Natural killer cell (primary cell): ENCODE data around the gene SLFN12. TPM values are rescaled to one million over a fixed set of nuclear protein-coding genes. Genes with fewer than 3 reads are reported as not detected.
"Not testable (repeated sequence)": the region's sequence is repeated elsewhere in the genome, so short reads cannot be mapped to it uniquely, and the experiment has no call there.

Experiments used
- ATAC-seq, 3 donors: fragments of 150-1000 bp in 2 of 3; fragments of 200-7000 bp in 1 of 3; cut with Tn5 transposase; 1 replicate in 1 of 3; 2 replicates in 2 of 3; pipeline ENCODE4 v1.10.0; 2021; ENCODE audit warnings: mild to moderate bottlenecking in 2 of 3, moderate library complexity in 2 of 3
- DNase-seq, 2 donors: peaks; one replicate each; pipeline versions ENCODE4 v3.0.0 to v3.0.0-alpha.2; 2013 to 2021; ENCODE audit warnings: mixed read lengths in 1 of 2
- H3K27ac ChIP-seq: one replicate; pipeline ENCODE4 v1.5.1; 2013; ENCODE audit warnings: mild to moderate bottlenecking, low read length
- H3K27me3 ChIP-seq: one replicate; pipeline ENCODE4 v1.6.1; 2013; ENCODE audit warnings: low read length; ENCODE audit not compliant: control insufficient read depth, insufficient read depth
- H3K36me3 ChIP-seq: one replicate; pipeline ENCODE4 v1.6.1; 2013; ENCODE audit warnings: low read length; ENCODE audit not compliant: control insufficient read depth, insufficient read depth
- H3K4me1 ChIP-seq: one replicate; pipeline ENCODE4 v1.6.1; 2013; ENCODE audit warnings: low read length; ENCODE audit not compliant: control insufficient read depth, insufficient read depth
- H3K4me3 ChIP-seq: one replicate; pipeline ENCODE4 v1.5.1; 2013; ENCODE audit warnings: low read length
- H3K9me3 ChIP-seq: one replicate; pipeline ENCODE4 v1.6.1; 2013; ENCODE audit warnings: low read length; ENCODE audit not compliant: control insufficient read depth, insufficient read depth
- H3K27ac Mint-ChIP-seq, 2 donors: one replicate each; pipeline ENCODE4 v1.8.0; 2022; ENCODE audit warnings: mild to moderate bottlenecking in 2 of 2, mixed read lengths in 2 of 2, moderate library complexity in 1 of 2
- H3K27me3 Mint-ChIP-seq, 2 donors: one replicate each; pipeline ENCODE4 v1.8.0; 2022; ENCODE audit warnings: low read depth in 2 of 2, mixed read lengths in 2 of 2
- H3K36me3 Mint-ChIP-seq: one replicate; pipeline ENCODE4 v1.8.0; 2022; ENCODE audit warnings: mixed read lengths
- H3K4me1 Mint-ChIP-seq, 2 donors: one replicate each; pipeline ENCODE4 v1.8.0; 2022; ENCODE audit warnings: mixed read lengths in 2 of 2
- H3K4me3 Mint-ChIP-seq: one replicate; pipeline ENCODE4 v1.8.0; 2022; ENCODE audit warnings: mild to moderate bottlenecking, moderate library complexity, mixed read lengths
- H3K9me3 Mint-ChIP-seq, 2 donors: one replicate each; pipeline ENCODE4 v1.8.0; 2022; ENCODE audit warnings: mixed read lengths in 2 of 2
- CTCF ChIP-seq: fragments of 200-600 bp; IDR thresholded peaks from one replicate; pipeline ENCODE4 v1.8.0; 2022; ENCODE audit warnings: antibody characterized with exemption
- WGBS: methylation state at CpG from one replicate; pipeline ENCODE4 v1.1.7; 2013; ENCODE audit warnings: missing lambda C conversion rate; ENCODE audit not compliant: insufficient coverage; 5-methylcytosine and 5-hydroxymethylcytosine counted together
- intact Hi-C: fragments of 100-400 bp; cut with micrococcal nuclease; formaldehyde crosslinking; loops from one replicate; pipeline ENCODE4 v1.14.2; 2022
- total RNA-seq, 4 donors: library from RNA; stranded (reverse); fragments of 120-200 nt in 1 of 4; gene quantifications; one replicate each; pipeline versions ENCODE4 v1.2.3 to v1.2.4, GENCODE V29; 2013 to 2022

SLFN12 gene
- total RNA-seq, 3 donors from 2014 or later (not counting 1 experiment from before 2014, with no cell fraction given): 18.6 to 30.9 (median 21.8) TPM

- Histone ChIP-seq H3K4me1 (peaks cover 9% of the 10 kb centered on the region), H3K9me3 (no peaks in the 10 kb centered on the region), H3K27ac (peak overlapping the region; percentile 72), H3K27me3 (no peaks in the 10 kb centered on the region), H3K36me3 (no peaks in the 10 kb centered on the region), H3K4me3 (peak overlapping the region; percentile 22)
- H3K27ac Mint-ChIP-seq: peak overlapping the region; percentile 83 to 93
- H3K27me3 Mint-ChIP-seq: no peaks in the 10 kb centered on the region
- H3K4me1 Mint-ChIP-seq: peaks cover 27 to 35% of the 10 kb centered on the region in 2 donors
- intact Hi-C loops: no loop called here
- WGBS: 3% methylated on average over 44 of the region's 44 CpGs
- peak; percentile 86 to 88 (median 87) for ATAC-seq
- DNase-seq: peak; percentile 56 to 81
- TF ChIP-seq CTCF: no peak
- H3K9me3 Mint-ChIP-seq: peaks cover 0 to 3% of the 10 kb centered on the region in 2 donors
- H3K4me3 Mint-ChIP-seq: peak overlapping the region; percentile 89
- H3K36me3 Mint-ChIP-seq: peaks cover 9% of the 10 kb centered on the region
These were observed 28.1 kb upstream of the SLFN12 start for GRCh38 chr17:35460354-35460851.

GRCh38 chr17:35454035-35454434, 21.7 kb upstream of the SLFN12 start:
- H3K9me3 ChIP-seq, H3K27me3 Mint-ChIP-seq, DNase-seq, H3K36me3 Mint-ChIP-seq, intact Hi-C loops, H3K27ac Mint-ChIP-seq, H3K36me3 ChIP-seq, H3K9me3 Mint-ChIP-seq, H3K4me3 ChIP-seq, H3K27ac ChIP-seq, H3K4me3 Mint-ChIP-seq, ATAC-seq, H3K27me3 ChIP-seq: not testable (repeated sequence)
- 98% methylated on average over 5 of the region's 5 CpGs for WGBS
- peaks cover 13 to 26% of the 10 kb centered on the region in 2 donors for H3K4me1 Mint-ChIP-seq
- peaks cover 11% of the 10 kb centered on the region for H3K4me1 ChIP-seq

DNA sequence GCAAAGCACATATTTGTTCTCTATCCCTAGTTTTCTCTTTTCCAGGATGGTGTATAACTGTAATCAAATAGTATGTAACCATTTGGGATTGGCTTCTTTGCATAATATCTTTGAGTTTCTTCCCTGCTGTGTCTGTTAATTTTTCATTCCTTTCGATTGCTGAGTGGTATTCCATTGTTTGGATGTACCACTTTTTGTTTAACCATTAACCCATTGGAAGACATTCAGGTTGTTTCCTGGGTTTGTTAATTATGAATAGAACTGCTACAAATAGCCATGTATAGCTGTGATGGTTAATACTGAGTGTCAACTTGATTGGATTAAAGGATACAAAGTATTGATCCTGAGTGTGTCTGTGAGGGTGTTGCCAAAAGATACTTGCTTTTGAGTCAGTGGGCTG, 20.9 kb upstream of the SLFN12 start:
- peaks cover 2% of the 10 kb centered on the region for H3K36me3 Mint-ChIP-seq
- peaks cover 18% of the 10 kb centered on the region for H3K4me1 ChIP-seq
- H3K27me3 Mint-ChIP-seq: no peaks in the 10 kb centered on the region
- H3K27me3 ChIP-seq: no peaks in the 10 kb centered on the region
- no peak for DNase-seq
- no peaks in the 10 kb centered on the region for H3K36me3 ChIP-seq
- WGBS: no CpG with 5 or more reads among the region's 1 CpG
- H3K4me1 Mint-ChIP-seq: peaks cover 18 to 32% of the 10 kb centered on the region in 2 donors
- H3K27ac ChIP-seq: no peak overlapping the region
- no peaks in the 10 kb centered on the region for H3K9me3 ChIP-seq
- ATAC-seq: no peak
- H3K27ac Mint-ChIP-seq: no peak overlapping the region
- peaks cover 0 to 3% of the 10 kb centered on the region in 2 donors for H3K9me3 Mint-ChIP-seq
- no peak overlapping the region for H3K4me3 ChIP-seq
- no peak for TF ChIP-seq CTCF
- intact Hi-C loops: no loop called here
- H3K4me3 Mint-ChIP-seq: no peak overlapping the region

DNA sequence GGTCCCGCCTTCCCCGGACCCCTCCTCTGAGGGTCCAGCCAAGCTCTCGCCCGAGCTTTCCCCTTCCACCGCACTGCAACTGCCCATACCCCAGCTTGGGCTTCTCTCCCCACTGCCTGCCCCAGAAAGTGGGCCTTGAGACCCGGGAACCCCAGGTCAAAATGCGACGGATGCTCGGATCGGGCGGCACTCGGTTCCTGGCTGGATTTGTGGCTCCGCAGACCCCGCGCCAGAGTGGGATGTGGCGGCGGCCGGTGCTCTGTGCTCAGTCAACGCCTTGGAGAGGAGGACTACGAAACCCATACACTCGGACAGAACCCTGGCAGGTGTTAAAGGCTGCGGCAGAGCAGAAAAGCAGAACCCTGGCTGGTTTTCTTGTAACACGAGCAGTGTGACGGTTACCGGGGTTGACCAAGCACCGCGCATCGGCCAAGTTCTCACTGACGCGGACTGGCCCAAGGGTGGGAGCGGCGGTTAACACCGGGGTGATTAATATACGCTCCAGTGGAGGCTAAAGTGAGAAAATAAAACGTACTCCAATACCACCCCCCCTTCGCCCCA, 17.2 kb upstream of the SLFN12 start:
- WGBS: 16% methylated on average over 34 of the region's 36 CpGs
- peaks cover 7% of the 10 kb centered on the region for H3K36me3 Mint-ChIP-seq
- H3K4me1 Mint-ChIP-seq: peaks cover 39 to 40% of the 10 kb centered on the region in 2 donors
- Histone ChIP-seq H3K27me3 (no peaks in the 10 kb centered on the region), H3K4me3 (peak overlapping the region; percentile 91), H3K36me3 (peaks cover 6% of the 10 kb centered on the region), H3K4me1 (peaks cover 28% of the 10 kb centered on the region), H3K27ac (peak overlapping the region; percentile 97), H3K9me3 (no peaks in the 10 kb centered on the region)
- ATAC-seq (peak; percentile 49 to 66 (median 64)), DNase-seq (peak; percentile 30 to 72)
- H3K27ac Mint-ChIP-seq: peak overlapping the region; percentile 96 to 98
- H3K27me3 Mint-ChIP-seq: no peaks in the 10 kb centered on the region
- H3K9me3 Mint-ChIP-seq: no peaks in the 10 kb centered on the region
- TF ChIP-seq CTCF: no peak
- intact Hi-C loops: loop anchor here (1.0 to 5.0 kb wide), 4 partner anchors 38 to 287 kb away; partner anchors contain the start of gene SLFN11
- peak overlapping the region; percentile 98 for H3K4me3 Mint-ChIP-seq
